Measurements from ENCODE around the gene IL1RAPL1. TPM values are rescaled to one million over a fixed set of nuclear protein-coding genes. Genes with fewer than 3 reads are reported as not detected.

Gene IL1RAPL1
- polyA plus RNA-seq, 1 of the 3 experiments (the other 2 are of a cell fraction), result 2.8 TPM

DNA sequence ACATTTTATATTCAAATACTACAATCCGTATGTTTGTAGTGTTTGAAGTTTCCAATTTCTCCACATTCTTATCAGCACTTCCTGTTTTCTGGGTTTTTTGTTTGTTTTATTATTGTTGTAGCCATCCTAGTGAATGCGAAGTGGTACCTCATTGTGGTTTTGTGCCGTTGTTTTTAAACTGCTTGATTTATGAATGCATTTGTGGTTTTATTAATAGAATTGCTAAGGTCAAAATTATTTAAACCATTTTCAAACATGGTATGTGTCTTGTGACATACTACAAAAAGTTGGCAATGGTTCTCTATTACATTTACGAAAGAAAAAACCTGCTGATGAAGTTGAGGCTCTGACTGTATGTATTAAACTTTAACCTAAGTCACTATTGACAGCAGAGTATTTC lies 848.1 kb downstream of the IL1RAPL1 start:
- CTCF ChIA-PET, result no interaction called here
- no peaks in the 10 kb centered on the region for H3K36me3 ChIP-seq (replicated peaks in 1 of 2; ENCODE audit: control insufficient read depth in 1 of 2, insufficient read depth in 2 of 2, low read length in 1 of 2)
- H3K27me3 ChIP-seq (ENCODE audit: insufficient read depth), result no peaks in the 10 kb centered on the region
- H3K79me2 ChIP-seq (ENCODE audit: insufficient read depth), result no peaks in the 10 kb centered on the region
- no peaks in the 10 kb centered on the region for H3K4me1 ChIP-seq (ENCODE audit: control insufficient read depth in 1 of 2, insufficient read depth in 2 of 2, low read depth in 1 of 2, low read length in 1 of 2)
- TF ChIP-seq NRF1 (IDR thresholded peaks at IDR 0.05; ENCODE audit: low read depth, low read length), result no peak
- TF ChIP-seq MXI1 (IDR thresholded peaks at IDR 0.05; ENCODE audit: low read depth, low read length), result no peak
- TF ChIP-seq MEF2A (IDR thresholded peaks at IDR 0.05; ENCODE audit: borderline replicate concordance, low read depth), result no peak
- no peak for TF ChIP-seq FOXM1 (IDR thresholded peaks at IDR 0.05; ENCODE audit: low read depth)
- TF ChIP-seq, protein P1, sequence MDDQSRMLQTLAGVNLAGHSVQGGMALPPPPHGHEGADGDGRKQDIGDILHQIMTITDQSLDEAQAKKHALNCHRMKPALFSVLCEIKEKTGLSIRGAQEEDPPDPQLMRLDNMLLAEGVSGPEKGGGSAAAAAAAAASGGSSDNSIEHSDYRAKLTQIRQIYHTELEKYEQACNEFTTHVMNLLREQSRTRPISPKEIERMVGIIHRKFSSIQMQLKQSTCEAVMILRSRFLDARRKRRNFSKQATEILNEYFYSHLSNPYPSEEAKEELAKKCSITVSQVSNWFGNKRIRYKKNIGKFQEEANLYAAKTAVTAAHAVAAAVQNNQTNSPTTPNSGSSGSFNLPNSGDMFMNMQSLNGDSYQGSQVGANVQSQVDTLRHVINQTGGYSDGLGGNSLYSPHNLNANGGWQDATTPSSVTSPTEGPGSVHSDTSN (IDR thresholded peaks at IDR 0.05), result no peak
- no peak for TF ChIP-seq NFIC (IDR thresholded peaks at IDR 0.05; ENCODE audit: borderline replicate concordance)
- no peak for TF ChIP-seq SMC3 (IDR thresholded peaks at IDR 0.05; ENCODE audit: low read depth, low read length)
- TF ChIP-seq ELF1 (IDR thresholded peaks at IDR 0.05), result no peak
- DNase-seq, result no peak
- no peaks in the 10 kb centered on the region for H3F3A ChIP-seq (replicated peaks; ENCODE audit: insufficient read depth)
- POLR2A ChIA-PET, result no interaction called here
- H3K27ac ChIP-seq (ENCODE audit: low read depth in 2 of 2, low read length in 1 of 2), result no peak overlapping the region
- no peaks in the 10 kb centered on the region; the same call in 1 of the 2 replicates for H3K9me2 ChIP-seq
- no peak overlapping the region for H3K4me3 ChIP-seq (ENCODE audit: low read depth in 2 of 2, low read length in 1 of 2)
- no peak overlapping the region for H2AFZ ChIP-seq (ENCODE audit: low read depth)
- no peak overlapping the region for H3K9ac ChIP-seq
- H4K20me1 ChIP-seq (ENCODE audit: insufficient read depth), result no peaks in the 10 kb centered on the region
- H3K9me3 ChIP-seq, result no peaks in the 10 kb centered on the region
- WGBS (ENCODE audit: low lambda C conversion rate), result 43% methylated on average over 4 of the region's 4 CpGs
- no peak overlapping the region for H3K4me2 ChIP-seq

DNA sequence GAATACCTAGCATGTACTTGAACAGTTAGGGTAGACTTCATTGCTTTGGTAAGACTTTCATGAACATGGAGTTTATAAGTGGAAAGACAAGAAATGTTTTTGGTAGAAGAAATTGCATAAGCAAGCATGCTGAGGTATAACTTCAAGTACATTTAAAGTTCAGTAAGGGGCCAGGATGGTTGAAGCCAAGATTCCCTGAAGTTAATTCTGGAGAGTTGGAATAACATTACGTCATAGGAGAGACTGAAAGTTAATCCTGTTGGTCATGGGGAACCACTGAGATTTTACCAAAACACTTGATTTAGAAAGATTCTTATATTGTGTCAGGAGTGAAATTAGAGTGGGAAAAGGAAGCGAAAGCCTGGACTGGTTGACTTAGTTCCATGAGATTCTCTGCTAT lies 860.6 kb downstream of the IL1RAPL1 start:
- Histone ChIP-seq H3K9me2 (no peaks in the 10 kb centered on the region), H3F3A (replicated peaks; ENCODE audit: insufficient read depth) (peaks cover 3% of the 10 kb centered on the region), H3K9me3 (no peaks in the 10 kb centered on the region), H3K36me3 (replicated peaks in 1 of 2; ENCODE audit: control insufficient read depth in 1 of 2, insufficient read depth in 2 of 2, low read length in 1 of 2) (no peaks in the 10 kb centered on the region), H3K4me1 (ENCODE audit: control insufficient read depth in 1 of 2, insufficient read depth in 2 of 2, low read depth in 1 of 2, low read length in 1 of 2) (no peaks in the 10 kb centered on the region; a peak in 1 of 4 replicates), H3K27me3 (ENCODE audit: insufficient read depth) (no peaks in the 10 kb centered on the region), H2AFZ (ENCODE audit: low read depth) (no peak overlapping the region), H4K20me1 (ENCODE audit: insufficient read depth) (no peaks in the 10 kb centered on the region), H3K4me3 (ENCODE audit: low read depth in 2 of 2, low read length in 1 of 2) (no peak overlapping the region), H3K9ac (no peak overlapping the region), H3K79me2 (ENCODE audit: insufficient read depth) (no peaks in the 10 kb centered on the region), H3K4me2 (no peak overlapping the region), H3K27ac (ENCODE audit: low read depth in 2 of 2, low read length in 1 of 2) (no peak overlapping the region)
- TF ChIP-seq, protein P2, sequence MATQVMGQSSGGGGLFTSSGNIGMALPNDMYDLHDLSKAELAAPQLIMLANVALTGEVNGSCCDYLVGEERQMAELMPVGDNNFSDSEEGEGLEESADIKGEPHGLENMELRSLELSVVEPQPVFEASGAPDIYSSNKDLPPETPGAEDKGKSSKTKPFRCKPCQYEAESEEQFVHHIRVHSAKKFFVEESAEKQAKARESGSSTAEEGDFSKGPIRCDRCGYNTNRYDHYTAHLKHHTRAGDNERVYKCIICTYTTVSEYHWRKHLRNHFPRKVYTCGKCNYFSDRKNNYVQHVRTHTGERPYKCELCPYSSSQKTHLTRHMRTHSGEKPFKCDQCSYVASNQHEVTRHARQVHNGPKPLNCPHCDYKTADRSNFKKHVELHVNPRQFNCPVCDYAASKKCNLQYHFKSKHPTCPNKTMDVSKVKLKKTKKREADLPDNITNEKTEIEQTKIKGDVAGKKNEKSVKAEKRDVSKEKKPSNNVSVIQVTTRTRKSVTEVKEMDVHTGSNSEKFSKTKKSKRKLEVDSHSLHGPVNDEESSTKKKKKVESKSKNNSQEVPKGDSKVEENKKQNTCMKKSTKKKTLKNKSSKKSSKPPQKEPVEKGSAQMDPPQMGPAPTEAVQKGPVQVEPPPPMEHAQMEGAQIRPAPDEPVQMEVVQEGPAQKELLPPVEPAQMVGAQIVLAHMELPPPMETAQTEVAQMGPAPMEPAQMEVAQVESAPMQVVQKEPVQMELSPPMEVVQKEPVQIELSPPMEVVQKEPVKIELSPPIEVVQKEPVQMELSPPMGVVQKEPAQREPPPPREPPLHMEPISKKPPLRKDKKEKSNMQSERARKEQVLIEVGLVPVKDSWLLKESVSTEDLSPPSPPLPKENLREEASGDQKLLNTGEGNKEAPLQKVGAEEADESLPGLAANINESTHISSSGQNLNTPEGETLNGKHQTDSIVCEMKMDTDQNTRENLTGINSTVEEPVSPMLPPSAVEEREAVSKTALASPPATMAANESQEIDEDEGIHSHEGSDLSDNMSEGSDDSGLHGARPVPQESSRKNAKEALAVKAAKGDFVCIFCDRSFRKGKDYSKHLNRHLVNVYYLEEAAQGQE (IDR thresholded peaks at IDR 0.05; ENCODE audit: low read depth, low read length), result no peak
- TF ChIP-seq, protein P1 (IDR thresholded peaks at IDR 0.05), result no peak
- no peak for TF ChIP-seq EZH2phosphoT487 (IDR thresholded peaks at IDR 0.05; ENCODE audit: borderline replicate concordance, low read depth)
- no peak for TF ChIP-seq ELF1 (IDR thresholded peaks at IDR 0.05)
- TF ChIP-seq YY1 (IDR thresholded peaks at IDR 0.05; ENCODE audit: low read depth), result no peak
- no peak for TF ChIP-seq MEF2A (IDR thresholded peaks at IDR 0.05; ENCODE audit: borderline replicate concordance, low read depth)
- no peak for TF ChIP-seq RFX5 (IDR thresholded peaks at IDR 0.05; ENCODE audit: low read length)
- no peak for TF ChIP-seq TAF1 (IDR thresholded peaks at IDR 0.05; ENCODE audit: borderline replicate concordance, low read depth, low read length)
- TF ChIP-seq RAD21 (IDR thresholded peaks at IDR 0.05; ENCODE audit: low read length), result no peak
- DNase-seq, result no peak
- CTCF ChIA-PET, result no interaction called here
- WGBS (ENCODE audit: low lambda C conversion rate), result 24% methylated on average over 2 of the region's 2 CpGs
- POLR2A ChIA-PET, result no interaction called here

Data from SK-N-SH (cell line).